HG03066 (cell line): ENCODE measurements around the gene DLGAP4.

ENCODE experiments used
- ATAC-seq: cut with Tn5 transposase; IDR thresholded peaks from one replicate; pipeline ENCODE4 v1.9.1; 2021; ENCODE audit warnings: low read depth; ENCODE audit not compliant: unreplicated experiment

DLGAP4 gene

GRCh38 chr20:36399969-36400545, 93.9 kb downstream of the DLGAP4 start:
- ATAC-seq = no peak

DNA sequence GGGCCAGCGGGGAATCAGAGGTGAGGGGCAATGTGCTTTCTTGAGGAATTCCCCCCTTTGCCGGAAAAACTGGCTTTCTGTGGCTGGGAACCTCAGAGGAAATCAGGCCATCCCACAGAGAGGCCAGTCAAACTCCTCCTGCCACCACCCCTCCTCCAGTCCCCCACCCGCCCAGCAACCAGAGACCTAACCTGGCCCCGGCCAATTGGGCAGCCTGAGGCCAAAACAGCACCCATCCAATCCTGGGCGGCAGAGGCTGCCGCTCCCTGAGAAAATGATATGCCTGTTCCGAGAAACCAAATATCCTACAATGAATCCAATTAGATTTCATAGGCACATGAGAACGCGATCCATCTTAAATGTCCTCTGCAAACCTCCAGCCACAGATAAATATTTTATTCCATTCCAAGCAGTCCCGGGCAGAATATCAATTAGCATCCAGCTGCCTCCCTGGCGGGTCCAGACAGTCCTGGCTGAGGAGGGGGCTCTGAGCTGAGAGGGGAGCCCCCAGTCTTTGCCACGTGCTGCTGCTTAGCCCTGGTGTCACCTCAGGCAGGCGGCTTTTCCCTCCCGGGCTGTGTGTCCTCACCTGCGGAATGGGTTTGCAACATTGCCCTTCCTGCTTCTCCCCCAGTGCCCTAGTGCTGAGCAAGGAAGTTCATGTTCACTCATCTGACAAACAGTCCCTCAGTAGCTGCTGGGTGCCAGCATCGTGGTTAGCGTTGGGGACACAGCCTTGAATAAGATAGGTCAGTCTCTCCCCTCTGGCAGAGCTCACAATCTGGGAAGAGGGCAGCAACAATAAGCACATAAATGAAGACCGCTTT, 95.0 kb downstream of the DLGAP4 start:
- no peak for ATAC-seq

GRCh38 chr20:36402708-36403107, 96.6 kb downstream of the DLGAP4 start:
- no peak for ATAC-seq

DNA sequence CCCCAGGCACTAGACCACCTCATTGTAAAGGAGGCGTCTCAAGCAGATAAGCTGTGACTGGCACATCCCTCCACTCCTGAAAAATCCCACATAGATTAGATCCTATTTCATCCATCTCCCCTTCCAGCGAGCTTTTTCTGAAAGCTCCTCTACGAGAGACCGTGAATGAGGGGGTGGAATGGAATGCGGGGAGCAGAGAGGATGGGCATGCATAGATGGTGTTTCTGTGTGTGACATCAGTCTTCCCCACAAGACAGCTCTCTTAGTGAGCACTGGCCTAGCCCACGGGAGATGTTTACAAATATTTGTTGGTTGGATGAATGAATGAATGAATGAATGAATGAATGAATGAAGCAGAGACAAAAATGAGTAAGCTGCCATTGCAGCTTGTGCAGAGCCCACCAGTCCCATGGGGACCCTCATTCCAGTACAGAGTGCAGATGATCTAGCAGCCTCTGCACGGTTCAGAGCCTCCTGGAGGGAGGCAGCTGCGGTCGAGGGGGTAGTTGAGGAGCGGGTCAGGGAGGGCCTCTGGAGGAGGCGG, 98.4 kb downstream of the DLGAP4 start:
- no peak for ATAC-seq

DNA sequence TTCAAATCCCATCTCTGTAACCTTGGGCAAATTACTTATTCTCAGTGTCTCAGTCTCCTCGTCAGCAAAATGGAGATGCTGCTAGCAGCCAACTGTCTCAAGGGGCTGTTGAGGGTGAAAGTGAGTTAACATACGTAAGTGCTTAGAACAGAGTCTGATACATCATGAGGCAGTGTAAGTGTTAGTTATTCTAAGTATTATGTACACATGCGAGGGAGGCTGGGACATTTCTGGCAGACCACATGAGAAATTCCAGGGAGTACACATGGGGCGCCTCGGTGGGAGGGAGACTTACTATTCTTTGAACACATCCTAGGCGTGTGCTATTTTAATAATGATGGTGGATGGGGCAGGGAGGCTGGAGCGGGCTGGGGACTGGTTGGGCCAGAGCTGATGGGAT, 99.1 kb downstream of the DLGAP4 start:
- no peak for ATAC-seq

GRCh38 chr20:36407199-36407733, 101.1 kb downstream of the DLGAP4 start:
- ATAC-seq = no peak

DNA sequence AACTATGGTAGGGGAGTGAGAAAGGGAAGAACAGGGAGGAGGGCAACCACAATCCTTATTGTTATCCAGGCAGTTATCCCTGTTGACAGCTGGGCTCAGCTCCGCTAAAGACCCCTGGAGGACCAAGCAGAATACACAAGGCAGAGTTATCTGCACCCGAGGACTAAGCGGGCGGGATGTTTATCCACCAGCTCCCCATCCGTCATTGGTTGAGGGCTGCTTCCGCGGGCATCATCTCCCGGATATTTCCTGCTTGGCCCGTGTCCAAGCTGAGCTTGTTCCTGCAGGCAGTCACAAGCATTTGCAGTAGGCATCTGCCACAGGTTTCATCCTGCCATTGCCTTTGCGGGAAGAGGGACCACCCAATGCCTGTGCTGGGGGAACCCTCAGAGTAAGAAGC, 102.1 kb downstream of the DLGAP4 start:
- ATAC-seq = no peak

- no peak for ATAC-seq
These were observed 105.8 kb downstream of the DLGAP4 start for GRCh38 chr20:36411861-36412454.

GRCh38 chr20:36415475-36416002, 109.4 kb downstream of the DLGAP4 start:
- no peak for ATAC-seq

DNA sequence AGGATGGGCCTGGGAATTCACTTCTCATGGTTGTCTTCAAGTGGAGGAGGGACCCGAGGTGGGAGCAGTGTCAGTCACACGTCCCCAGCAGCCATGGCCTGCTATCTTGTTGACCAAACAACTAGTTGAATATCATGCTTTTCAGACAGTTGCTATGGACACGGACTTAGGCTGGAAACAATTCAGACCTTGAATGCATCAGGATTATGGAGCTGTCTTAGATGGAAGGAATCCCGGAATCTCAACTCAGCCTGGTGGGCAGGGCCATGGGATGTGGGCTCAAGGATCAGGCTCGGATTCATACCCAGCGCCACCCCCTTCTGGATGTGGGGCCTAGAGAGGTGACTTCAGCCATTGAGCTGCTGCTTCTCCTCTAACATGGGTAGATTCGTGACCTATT, 112.6 kb downstream of the DLGAP4 start:
- ATAC-seq = no peak

DNA sequence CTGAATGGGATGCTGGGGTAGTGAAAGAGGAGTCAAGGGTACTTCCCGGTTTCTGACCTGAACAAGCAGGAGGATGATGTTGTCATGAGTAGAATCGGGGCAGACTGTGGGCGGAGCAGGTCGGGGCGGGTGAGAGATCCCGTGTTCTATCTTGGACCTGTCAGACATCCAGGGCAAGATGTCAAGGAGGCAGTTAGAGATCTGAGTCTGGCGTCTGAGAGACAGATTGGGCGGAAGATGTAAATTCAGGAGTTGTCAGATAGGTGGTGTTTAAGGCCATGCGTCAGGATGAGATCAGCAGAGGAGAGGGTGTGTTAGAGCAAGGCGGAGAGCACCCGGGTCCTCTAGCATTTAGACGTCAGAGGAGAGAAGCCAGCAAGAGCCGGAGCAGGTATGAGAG, 115.5 kb downstream of the DLGAP4 start:
- ATAC-seq = no peak

DNA sequence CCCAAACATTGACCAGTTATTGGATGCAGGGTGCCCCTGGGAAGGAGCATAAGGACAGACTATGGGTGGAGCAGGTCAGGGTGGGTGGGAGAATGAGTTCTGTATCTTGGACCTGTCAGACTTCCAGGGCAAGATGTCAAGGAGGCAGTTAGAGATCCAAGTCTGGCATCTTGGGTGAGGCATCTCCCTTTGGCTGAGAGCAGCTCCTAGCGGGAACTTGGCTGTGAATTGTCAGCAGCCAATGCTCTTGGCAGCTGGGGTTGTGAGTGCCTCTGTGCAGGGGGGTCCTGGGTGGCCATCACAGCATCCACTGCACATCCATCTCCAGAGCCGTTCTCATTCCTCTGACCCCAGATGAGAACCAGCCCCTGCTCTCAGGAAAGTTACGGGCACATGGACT, 118.2 kb downstream of the DLGAP4 start:
- no peak for ATAC-seq

GRCh38 chr20:36425166-36425565, 119.0 kb downstream of the DLGAP4 start:
- ATAC-seq = no peak

DNA sequence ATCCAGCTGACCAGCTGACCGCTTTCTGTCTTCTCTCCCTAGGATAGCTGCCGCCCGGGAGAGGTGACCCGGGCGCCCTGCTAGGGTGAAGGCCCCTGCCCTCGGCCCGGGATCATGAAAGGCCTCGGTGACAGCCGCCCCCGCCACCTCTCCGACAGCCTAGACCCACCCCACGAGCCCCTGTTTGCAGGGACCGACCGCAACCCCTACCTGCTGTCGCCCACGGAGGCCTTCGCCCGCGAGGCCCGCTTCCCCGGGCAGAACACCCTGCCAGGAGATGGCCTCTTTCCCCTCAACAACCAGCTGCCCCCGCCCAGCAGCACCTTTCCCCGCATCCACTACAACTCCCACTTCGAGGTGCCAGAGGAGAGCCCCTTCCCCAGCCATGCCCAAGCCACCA, 125.5 kb downstream of the DLGAP4 start:
- ATAC-seq = no peak

DNA sequence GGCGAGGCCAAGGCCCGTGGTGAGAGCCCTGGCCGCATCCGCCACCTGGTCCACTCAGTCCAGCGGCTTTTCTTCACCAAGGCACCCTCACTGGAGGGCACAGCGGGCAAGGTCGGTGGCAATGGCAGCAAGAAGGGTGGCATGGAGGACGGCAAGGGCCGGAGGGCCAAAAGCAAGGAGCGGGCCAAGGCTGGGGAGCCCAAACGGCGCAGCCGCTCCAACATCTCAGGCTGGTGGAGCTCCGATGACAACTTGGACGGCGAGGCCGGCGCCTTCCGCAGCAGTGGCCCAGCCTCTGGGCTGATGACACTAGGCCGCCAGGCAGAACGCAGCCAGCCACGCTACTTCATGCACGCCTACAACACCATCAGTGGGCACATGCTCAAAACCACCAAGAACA, 126.0 kb downstream of the DLGAP4 start:
- ATAC-seq = no peak

DNA sequence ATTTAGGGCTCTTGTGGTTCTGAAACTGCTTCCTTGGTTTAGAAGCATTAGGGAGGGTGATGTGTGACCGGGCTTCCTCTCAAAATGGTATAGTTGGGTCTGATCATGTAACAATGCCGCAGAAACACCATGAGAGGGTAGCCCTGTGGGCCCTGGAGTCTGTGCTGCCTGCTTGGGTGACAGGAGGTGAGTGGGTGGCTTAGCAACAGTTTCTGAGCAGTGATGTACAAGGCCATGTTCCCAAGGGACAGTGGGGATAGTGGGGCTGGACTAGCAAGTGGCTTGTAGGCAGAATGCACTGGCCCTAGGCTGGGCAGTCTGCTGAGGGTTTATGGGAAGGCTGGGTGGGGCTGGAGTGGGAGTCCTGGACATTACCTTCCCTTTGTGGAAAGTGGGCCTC, 128.2 kb downstream of the DLGAP4 start:
- no peak for ATAC-seq

GRCh38 chr20:36435124-36435523, 129.0 kb downstream of the DLGAP4 start:
- ATAC-seq = no peak

DNA sequence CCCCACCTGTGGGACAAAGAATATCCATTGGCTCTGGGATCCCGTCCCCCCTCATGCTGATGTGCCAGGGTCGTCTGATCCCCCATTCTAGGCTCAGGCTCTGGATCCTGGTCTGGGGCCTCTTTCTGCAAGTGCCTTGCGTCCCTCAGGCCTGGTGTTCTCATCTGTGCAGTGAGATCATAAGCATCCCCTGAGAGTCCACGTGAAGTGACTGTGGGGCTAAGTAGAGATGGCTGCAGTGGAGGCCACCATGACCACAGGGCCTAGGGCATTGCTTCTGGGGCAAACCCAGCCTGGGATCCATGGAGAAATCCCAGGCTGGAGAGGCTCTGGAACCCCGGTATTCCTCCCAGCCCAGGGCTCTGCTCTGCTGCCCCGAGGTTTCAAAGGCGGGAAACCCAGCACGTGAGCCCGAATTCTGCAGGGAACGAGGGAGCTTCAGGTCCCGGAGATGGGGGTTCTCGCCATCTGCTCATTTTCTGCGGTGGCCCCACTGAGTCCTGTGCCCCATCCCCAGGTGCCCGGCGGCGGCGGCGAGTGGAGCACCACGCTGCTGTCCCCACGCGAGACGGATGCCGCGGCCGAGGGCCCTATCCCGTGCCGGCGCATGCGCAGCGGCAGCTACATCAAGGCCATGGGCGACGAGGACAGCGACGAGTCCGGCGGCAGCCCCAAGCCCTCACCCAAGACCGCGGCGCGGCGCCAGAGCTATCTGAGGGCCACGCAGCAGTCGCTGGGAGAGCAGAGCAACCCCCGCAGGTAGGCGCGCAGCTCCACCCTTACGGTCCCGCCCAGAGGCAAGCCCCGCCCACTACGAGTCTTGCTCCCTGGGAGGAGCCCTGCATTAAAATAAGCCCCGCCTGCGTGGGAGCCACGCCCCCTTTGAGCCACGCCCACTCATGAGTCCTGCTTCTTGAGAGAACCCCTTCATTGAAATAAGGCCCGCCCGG, 129.7 kb downstream of the DLGAP4 start:
- ATAC-seq = no peak

GRCh38 chr20:36439040-36439730, 133.0 kb downstream of the DLGAP4 start:
- ATAC-seq = no peak

GRCh38 chr20:36439731-36440072, 133.6 kb downstream of the DLGAP4 start:
- ATAC-seq = no peak
